GM21515 (cell line): Measurements from ENCODE around the gene SMARCA1.

Experiments used
- ATAC-seq: cut with Tn5 transposase; IDR thresholded peaks from one replicate; pipeline ENCODE4 v1.9.1; 2021; ENCODE audit not compliant: unreplicated experiment

Gene SMARCA1

GRCh38 chrX:129472116-129472515 lies 51.2 kb downstream of the SMARCA1 start:
- no peak for ATAC-seq

GRCh38 chrX:129462707-129463106 lies 60.6 kb downstream of the SMARCA1 start:
- ATAC-seq = no peak

- ATAC-seq = no peak
Observed at GRCh38 chrX:129461801-129462456, 61.4 kb downstream of the SMARCA1 start.

GRCh38 chrX:129452523-129452922 lies 70.8 kb downstream of the SMARCA1 start:
- no peak for ATAC-seq

- ATAC-seq = no peak
Observed at GRCh38 chrX:129450123-129450522, 73.2 kb downstream of the SMARCA1 start.

- no peak for ATAC-seq
Observed at GRCh38 chrX:129449148-129449547, 74.1 kb downstream of the SMARCA1 start.

GRCh38 chrX:129445436-129445835 lies 77.9 kb downstream of the SMARCA1 start:
- no peak for ATAC-seq

- ATAC-seq = no peak
Observed at GRCh38 chrX:129433945-129434344, 89.3 kb downstream of the SMARCA1 start.

- ATAC-seq = no peak
Observed at GRCh38 chrX:129433461-129433860, 89.8 kb downstream of the SMARCA1 start.

GRCh38 chrX:129427267-129427666 lies 96.0 kb downstream of the SMARCA1 start:
- ATAC-seq = no peak

GRCh38 chrX:129423191-129423590 lies 100.1 kb downstream of the SMARCA1 start:
- no peak for ATAC-seq

GRCh38 chrX:129404670-129405008 lies 118.7 kb downstream of the SMARCA1 start:
- no peak for ATAC-seq

- no peak for ATAC-seq
Observed at GRCh38 chrX:129403974-129404669, 119.2 kb downstream of the SMARCA1 start.
